ENCODE data around the gene PCDH18.

DNA sequence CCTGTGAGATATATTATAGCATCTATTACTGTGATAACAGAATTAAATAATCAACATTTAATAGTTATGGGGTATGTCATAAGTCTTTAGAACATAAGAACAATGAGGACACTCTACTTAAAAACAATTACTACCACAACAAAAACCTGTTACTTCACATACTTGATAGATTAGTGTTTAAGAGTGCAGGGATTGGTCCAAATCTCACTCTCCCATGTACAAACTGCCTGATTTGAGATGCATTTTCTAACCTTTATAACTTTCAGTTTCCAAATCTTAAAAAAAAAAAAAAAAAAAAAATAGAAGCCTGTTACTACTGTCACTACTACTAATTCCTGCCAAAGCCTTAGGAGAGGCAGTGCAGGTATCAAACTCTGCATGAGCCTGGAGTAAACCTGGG is 5.6 kb downstream of the PCDH18 start:
- TF ChIP-seq POLR2A (IDR thresholded peaks at IDR 0.05; ENCODE audit: low read length) = no peak
- no peak for TF ChIP-seq GATA1 (IDR thresholded peaks at IDR 0.05; ENCODE audit: low read depth, low read length)
